Measurements from ENCODE around the gene PARD3B.

GRCh38 chr2:205158404-205158803 lies 613.1 kb downstream of the PARD3B start:
- TF ChIP-seq CTCF (IDR thresholded peaks at IDR 0.05; ENCODE audit: low read depth, low read length), result no peak
- TF ChIP-seq MAX (IDR thresholded peaks at IDR 0.05; ENCODE audit: low read depth, low read length), result no peak
